Lower leg skin (tissue), 4 donors: ENCODE data around the gene COL9A3. TPM values are rescaled to one million over a fixed set of nuclear protein-coding genes. Genes with fewer than 3 reads are reported as not detected.

ENCODE experiments used
- DNase-seq, 2 donors: peaks; one replicate each; pipeline ENCODE4 v3.0.0-alpha.2; 2019; ENCODE audit warnings: low spot score in 2 of 2
- H3K4me3 ChIP-seq: fragments of 200-600 bp; sonication (generic); 2 replicates; pipeline ENCODE4 v1.5.1; 2017; ENCODE audit warnings: mild to moderate bottlenecking, low read depth; ENCODE audit not compliant: poor library complexity, severe bottlenecking
- CTCF ChIP-seq, 3 donors: fragments of 450-650 bp; IDR thresholded peaks; one replicate each; pipeline ENCODE4 v1.5.1; 2016; ENCODE audit warnings: antibody characterized with exemption in 3 of 3, mild to moderate bottlenecking in 3 of 3, moderate library complexity in 2 of 3
- POLR2A ChIP-seq, 2 donors: fragments of 450-650 bp; IDR thresholded peaks; one replicate each; pipeline ENCODE4 v1.6.1; 2016 to 2017; ENCODE audit warnings: antibody characterized with exemption in 2 of 2, mild to moderate bottlenecking in 1 of 2, moderate library complexity in 1 of 2
- WGBS, 2 donors: methylation state at CpG; one replicate each; pipeline ENCODE4 v1.1.5; 2018; 5-methylcytosine and 5-hydroxymethylcytosine counted together
- intact Hi-C: fragments of 100-400 bp; cut with DNase I; formaldehyde crosslinking; loops from one replicate; pipeline ENCODE4 v1.15.0; 2023; ENCODE audit warnings: low total_unique reads
- total RNA-seq, 4 donors: library from RNA; depleted of rRNA; stranded (reverse); fragments of >200 nt; gene quantifications; one replicate each; pipeline ENCODE4 v1.1.0, GENCODE V29; 2016

Gene COL9A3
- total RNA-seq, 4 donors from 2014 or later = 5.6 to 14.1 (median 10.8) TPM

GRCh38 chr20:62770111-62770910 is 46.5 kb upstream of the COL9A3 start:
- intact Hi-C loops = no loop called here
- 84 to 88% methylated on average over 19 to 20 of the region's 20 CpGs for WGBS, 2 donors
- no peak for DNase-seq
- no peak overlapping the region for H3K4me3 ChIP-seq
- no peak for TF ChIP-seq POLR2A (IDR thresholded peaks at IDR 0.05)
- TF ChIP-seq CTCF (IDR thresholded peaks at IDR 0.05) = no peak

GRCh38 chr20:62770916-62771315 is 45.9 kb upstream of the COL9A3 start:
- no peak for TF ChIP-seq CTCF (IDR thresholded peaks at IDR 0.05)
- TF ChIP-seq POLR2A (IDR thresholded peaks at IDR 0.05) = no peak
- no peak overlapping the region for H3K4me3 ChIP-seq
- intact Hi-C loops = no loop called here
- 72 to 76% methylated on average over 12 to 14 of the region's 14 CpGs for WGBS, 2 donors
- no peak for DNase-seq

- H3K4me3 ChIP-seq = no peak overlapping the region
- intact Hi-C loops = no loop called here
- no peak for DNase-seq
- 72 to 78% methylated on average over 25 of the region's 25 CpGs for WGBS, 2 donors
- TF ChIP-seq POLR2A (IDR thresholded peaks at IDR 0.05) (no peak), CTCF (IDR thresholded peaks at IDR 0.05) (no peak)
Observed at GRCh38 chr20:62771396-62772102, 45.3 kb upstream of the COL9A3 start.

- 90 to 93% methylated on average over 23 of the region's 23 CpGs for WGBS, 2 donors
- H3K4me3 ChIP-seq = no peak overlapping the region
- no peak for TF ChIP-seq CTCF (IDR thresholded peaks at IDR 0.05)
- TF ChIP-seq POLR2A (IDR thresholded peaks at IDR 0.05) = no peak
- DNase-seq = no peak
- intact Hi-C loops = no loop called here
Observed at GRCh38 chr20:62772103-62772611, 44.7 kb upstream of the COL9A3 start.

GRCh38 chr20:62772619-62772989 is 44.2 kb upstream of the COL9A3 start:
- TF ChIP-seq CTCF (IDR thresholded peaks at IDR 0.05) = no peak
- no peak for TF ChIP-seq POLR2A (IDR thresholded peaks at IDR 0.05)
- intact Hi-C loops = no loop called here

More at GRCh38 chr20:62772619-62772989, 44.2 kb upstream of the COL9A3 start:
- no peak for DNase-seq
- H3K4me3 ChIP-seq = no peak overlapping the region
- WGBS, 2 donors = 53% methylated on average over 11 of the region's 11 CpGs
